Stimulated activated CD8-positive, alpha-beta memory T cell treated with anti-CD3 and anti-CD28 coated beads, Interleukin-7, amount 100 ng/mL, for 48 hours (primary cell): ENCODE results near the gene USP17L20.
"Not testable (repeated sequence)": the region's sequence is repeated elsewhere in the genome, so short reads cannot be mapped to it uniquely, and the experiment has no call there.

Experiments used
- DNase-seq, 2 donors: peaks; one replicate each; pipeline ENCODE4 v3.0.0-alpha.2; 2020; ENCODE audit warnings: low read depth in 1 of 2; ENCODE audit errors: extremely low read depth in 1 of 2

The USP17L20 gene

GRCh38 chr4:9257824-9258223 is at the start of gene USP17L20:
TSS of gene USP17L20 (plus strand) at chr4:9258124. CDS start at chr4:9258124, 0 bp downstream.
- not testable (repeated sequence) for DNase-seq

- not testable (repeated sequence) for DNase-seq
These were observed 47.6 kb upstream of the USP17L20 start, which contains the start of gene USP17L10 for GRCh38 chr4:9210357-9210756. TSS of gene USP17L10 (plus strand) at chr4:9210657. CDS start at chr4:9210657, 0 bp downstream.

GRCh38 chr4:9214701-9215100 is 43.2 kb upstream of the USP17L20 start:
- not testable (repeated sequence) for DNase-seq

- not testable (repeated sequence) for DNase-seq
These were observed 42.8 kb upstream of the USP17L20 start, which contains the start of gene USP17L11 for GRCh38 chr4:9215105-9215504. TSS of gene USP17L11 (plus strand) at chr4:9215405. CDS start at chr4:9215405, 0 bp downstream.

GRCh38 chr4:9219852-9220251 is 38.1 kb upstream of the USP17L20 start, which contains the start of gene USP17L12:
TSS of gene USP17L12 (plus strand) at chr4:9220152. CDS start at chr4:9220152, 0 bp downstream.
- DNase-seq = not testable (repeated sequence)

GRCh38 chr4:9224596-9224995 is 33.3 kb upstream of the USP17L20 start, which contains the start of gene USP17L13:
TSS of gene USP17L13 (plus strand) at chr4:9224896. CDS start at chr4:9224896, 0 bp downstream.
- DNase-seq = not testable (repeated sequence)

- DNase-seq = not testable (repeated sequence)
These were observed 27.7 kb upstream of the USP17L20 start for GRCh38 chr4:9230249-9230648.

GRCh38 chr4:9234085-9234484 is 23.8 kb upstream of the USP17L20 start, which contains the start of gene USP17L15:
TSS of gene USP17L15 (plus strand) at chr4:9234385. CDS start at chr4:9234385, 0 bp downstream.
- not testable (repeated sequence) for DNase-seq

GRCh38 chr4:9238461-9238860 is 19.5 kb upstream of the USP17L20 start:
- not testable (repeated sequence) for DNase-seq

GRCh38 chr4:9243579-9243978 is 14.3 kb upstream of the USP17L20 start, which contains the start of gene USP17L17:
TSS of gene USP17L17 (plus strand) at chr4:9243879. CDS start at chr4:9243879, 0 bp downstream.
- DNase-seq = not testable (repeated sequence)

- not testable (repeated sequence) for DNase-seq
These were observed 9.8 kb upstream of the USP17L20 start, which contains the start of gene USP17L18 for GRCh38 chr4:9247953-9248680. TSS of gene USP17L18 (plus strand) at chr4:9248630. CDS start at chr4:9248630, 0 bp downstream.

- not testable (repeated sequence) for DNase-seq
These were observed 4.8 kb upstream of the USP17L20 start, which contains the start of gene USP17L19 for GRCh38 chr4:9253078-9253477. TSS of gene USP17L19 (plus strand) at chr4:9253378. CDS start at chr4:9253378, 0 bp downstream.

- not testable (repeated sequence) for DNase-seq
These were observed 4.6 kb downstream of the USP17L20 start, which contains the start of gene USP17L21 for GRCh38 chr4:9262572-9262971. TSS of gene USP17L21 (plus strand) at chr4:9262872. CDS start at chr4:9262872, 0 bp downstream.

GRCh38 chr4:9267319-9267718 is 9.4 kb downstream of the USP17L20 start, which contains the start of gene USP17L22:
TSS of gene USP17L22 (plus strand) at chr4:9267619. CDS start at chr4:9267619, 0 bp downstream.
- not testable (repeated sequence) for DNase-seq

GRCh38 chr4:9271719-9272118 is 13.8 kb downstream of the USP17L20 start:
- DNase-seq = not testable (repeated sequence)
